H1 (cell line): ENCODE measurements around the gene CX3CL1. TPM values are rescaled to one million over a fixed set of nuclear protein-coding genes. Genes with fewer than 3 reads are reported as not detected.

Experiments used
- CTCF ChIA-PET: fragments of 300-600 bp; sonication (Branson Sonifier 250); formaldehyde crosslinking; loops from one replicate; lab custom pipeline; 2021; ENCODE audit not compliant: partially characterized antibody; lab: Charles Lee
- POLR2A ChIA-PET: fragments of 300-600 bp; sonication (Branson Sonifier 250); formaldehyde crosslinking; loops from one replicate; lab custom pipeline; 2021; ENCODE audit warnings: inconsistent platforms; ENCODE audit not compliant: partially characterized antibody; lab: Charles Lee
- DNase-seq, 2 experiments: peaks; one replicate each; pipeline versions ENCODE4 v3.0.0 to v3.0.0-alpha.2; 2010 to 2022; ENCODE audit warnings: low spot score in 2 of 2, low read depth in 1 of 2, mixed read lengths in 1 of 2
- FAIRE-seq: peaks from 2 replicates; lab custom pipeline; 2011; peaks lifted over from hg19 to GRCh38; lab: Jason Lieb, UNC
- H2AFZ ChIP-seq: 2 replicates; pipeline ENCODE4 v1.8.1; 2012; ENCODE audit warnings: low read length, inconsistent platforms
- H2AK5ac ChIP-seq: 2 replicates; pipeline ENCODE4 v1.6.1; 2013; ENCODE audit warnings: low read depth, low read length
- H2BK120ac ChIP-seq: replicated peaks from 2 replicates; pipeline ENCODE3; 2013; ENCODE audit warnings: low read depth, low read length, inconsistent platforms
- H2BK12ac ChIP-seq: 2 replicates; pipeline ENCODE4 v1.6.1; 2013; ENCODE audit warnings: low read depth, low read length
- H2BK15ac ChIP-seq: 2 replicates; pipeline ENCODE4 v1.6.1; 2013; ENCODE audit warnings: low read length
- H2BK20ac ChIP-seq: 2 replicates; pipeline ENCODE4 v1.6.1; 2013; ENCODE audit warnings: low read length
- H2BK5ac ChIP-seq: 2 replicates; pipeline ENCODE4 v1.6.1; 2013; ENCODE audit warnings: low read depth, low read length
- H3K14ac ChIP-seq: 2 replicates; pipeline ENCODE4 v1.6.1; 2013; ENCODE audit warnings: inconsistent platforms; ENCODE audit not compliant: insufficient read length
- H3K18ac ChIP-seq: 2 replicates; pipeline ENCODE4 v1.6.1; 2013; ENCODE audit warnings: low read length; ENCODE audit errors: extremely low read depth
- H3K23ac ChIP-seq: 2 replicates; pipeline ENCODE4 v1.6.1; 2013; ENCODE audit warnings: inconsistent platforms; ENCODE audit not compliant: insufficient read length
- H3K23me2 ChIP-seq: 2 replicates; pipeline ENCODE4 v1.6.1; 2013; ENCODE audit warnings: low read depth, low read length
- H3K27ac ChIP-seq: 2 replicates; pipeline ENCODE4 v1.6.1; 2011; ENCODE audit warnings: low read depth, low read length, inconsistent platforms
- H3K27me3 ChIP-seq, 4 experiments: replicated peaks in 1 of 4; 1 replicate in 1 of 4; 2 replicates in 3 of 4; pipeline versions ENCODE4 v1.6.1 to v1.8.1; 2011 to 2013; ENCODE audit warnings: low read length in 3 of 4, mild to moderate bottlenecking in 3 of 4, inconsistent platforms in 2 of 4, mixed read lengths in 2 of 4, moderate library complexity in 1 of 4; ENCODE audit not compliant: control insufficient read depth in 3 of 4, insufficient read depth in 3 of 4; ENCODE audit errors: extremely low read depth in 1 of 4
- H3K36me3 ChIP-seq, 4 experiments: 2 replicates each; pipeline versions ENCODE4 v1.6.1 to v1.8.1; 2011 to 2013; ENCODE audit warnings: mild to moderate bottlenecking in 4 of 4, low read length in 3 of 4, moderate library complexity in 2 of 4, control low read depth in 1 of 4, inconsistent platforms in 1 of 4; ENCODE audit not compliant: insufficient read depth in 4 of 4, control insufficient read depth in 2 of 4
- H3K4ac ChIP-seq: replicated peaks from 2 replicates; pipeline ENCODE3; 2013; ENCODE audit warnings: low read length, low read depth, mixed read lengths, inconsistent platforms; ENCODE audit not compliant: insufficient read length
- H3K4me1 ChIP-seq, 4 experiments: replicated peaks in 1 of 4; 1 replicate in 1 of 4; 2 replicates in 3 of 4; pipeline versions ENCODE4 v1.6.1 to v1.8.1; 2011 to 2013; ENCODE audit warnings: low read length in 3 of 4, inconsistent platforms in 2 of 4, mixed read lengths in 1 of 4; ENCODE audit not compliant: insufficient read depth in 4 of 4, control insufficient read depth in 3 of 4
- H3K4me2 ChIP-seq, 2 experiments: 2 replicates each; pipeline versions ENCODE4 v1.6.1 to v1.8.1; 2011 to 2013; ENCODE audit warnings: low read depth in 2 of 2, low read length in 2 of 2, control low read depth in 1 of 2, inconsistent platforms in 1 of 2, mild to moderate bottlenecking in 1 of 2; ENCODE audit not compliant: insufficient read depth in 1 of 2
- H3K4me3 ChIP-seq, 4 experiments: fragments of 200-600, 300-600 bp in 1 of 4; sonication (generic), shearing (Covaris generic), sonication (Bioruptor Twin) in 1 of 4; 2 replicates each; pipeline versions ENCODE4 v1.5.1 to v1.8.1; 2011 to 2016; ENCODE audit warnings: low read length in 4 of 4, low read depth in 3 of 4, control low read depth in 2 of 4, inconsistent platforms in 2 of 4, mild to moderate bottlenecking in 2 of 4, mixed read lengths in 1 of 4, moderate library complexity in 1 of 4; ENCODE audit not compliant: insufficient read depth in 2 of 4; ENCODE audit errors: extremely low read depth in 1 of 4
- H3K56ac ChIP-seq: replicated peaks from 2 replicates; pipeline ENCODE3; 2013; ENCODE audit warnings: low read depth, mild to moderate bottlenecking, mixed read lengths, low read length, inconsistent platforms; ENCODE audit not compliant: insufficient read length
- H3K79me1 ChIP-seq: 2 replicates; pipeline ENCODE4 v1.6.1; 2013; ENCODE audit warnings: low read depth, low read length, control low read depth
- H3K79me2 ChIP-seq, 2 experiments: 2 replicates each; pipeline versions ENCODE4 v1.6.1 to v1.8.1; 2012 to 2013; ENCODE audit warnings: low read length in 2 of 2, mild to moderate bottlenecking in 2 of 2, inconsistent platforms in 1 of 2; ENCODE audit not compliant: insufficient read depth in 2 of 2, control insufficient read depth in 1 of 2
- H3K9ac ChIP-seq, 4 experiments: replicated peaks in 1 of 4; 1 replicate in 1 of 4; 2 replicates in 3 of 4; pipeline versions ENCODE4 v1.6.1 to v1.8.1; 2011 to 2013; ENCODE audit warnings: low read depth in 3 of 4, low read length in 3 of 4, control low read depth in 2 of 4, mild to moderate bottlenecking in 2 of 4, moderate library complexity in 2 of 4, inconsistent platforms in 1 of 4; ENCODE audit errors: extremely low read depth in 1 of 4
- H3K9me3 ChIP-seq, 2 experiments: 2 replicates each; pipeline versions ENCODE4 v1.6.1 to v1.8.1; 2012 to 2013; ENCODE audit warnings: mild to moderate bottlenecking in 2 of 2, moderate library complexity in 2 of 2, control low read depth in 1 of 2, inconsistent platforms in 1 of 2, low read depth in 1 of 2, low read length in 1 of 2, mixed read lengths in 1 of 2; ENCODE audit not compliant: insufficient read depth in 2 of 2
- H4K20me1 ChIP-seq, 2 experiments: replicated peaks in 1 of 2; 2 replicates each; pipeline versions ENCODE3 to v1.8.1; 2011 to 2013; ENCODE audit warnings: inconsistent platforms in 2 of 2, low read length in 2 of 2, mild to moderate bottlenecking in 1 of 2; ENCODE audit not compliant: insufficient read depth in 2 of 2, control insufficient read depth in 1 of 2
- H4K5ac ChIP-seq: 2 replicates; pipeline ENCODE4 v1.6.1; 2013; ENCODE audit warnings: low read length, low read depth, mixed read lengths, inconsistent platforms; ENCODE audit not compliant: insufficient read length
- H4K8ac ChIP-seq: 2 replicates; pipeline ENCODE4 v1.8.0; 2013; ENCODE audit warnings: mild to moderate bottlenecking, moderate library complexity, low read length, inconsistent platforms; ENCODE audit not compliant: insufficient read depth; ENCODE audit errors: extremely low read depth
- H4K91ac ChIP-seq: replicated peaks from 2 replicates; pipeline ENCODE3; 2013; ENCODE audit warnings: low read length, mixed read lengths, inconsistent platforms; ENCODE audit not compliant: insufficient read length
- ASH2L ChIP-seq: fragments of 200-600, 300-600 bp; sonication (generic); IDR thresholded peaks from one replicate; pipeline ENCODE4 v1.7.1; 2017; ENCODE audit warnings: low read length
- BRCA1 ChIP-seq: IDR thresholded peaks from 2 replicates; pipeline ENCODE4 v1.6.1; 2012; ENCODE audit warnings: low read depth, low read length, improper control_type of control experiment
- CEBPB ChIP-seq: IDR thresholded peaks from 2 replicates; pipeline ENCODE4 v1.6.1; 2012; ENCODE audit warnings: low read depth, low read length
- CHD1 ChIP-seq: IDR thresholded peaks from 2 replicates; pipeline ENCODE4 v1.6.1; 2012; ENCODE audit warnings: low read depth, low read length, improper control_type of control experiment
- CTBP2 ChIP-seq: IDR thresholded peaks from 2 replicates; pipeline ENCODE4 v1.7.0; 2011; ENCODE audit warnings: borderline replicate concordance, mild to moderate bottlenecking, moderate library complexity, mixed read lengths, low read length; ENCODE audit not compliant: insufficient read depth, insufficient read length
- NANOG ChIP-seq: IDR thresholded peaks from 2 replicates; pipeline ENCODE4 v1.6.1; 2011; ENCODE audit warnings: low read length, low read depth, mild to moderate bottlenecking, inconsistent platforms; ENCODE audit not compliant: insufficient read depth, poor library complexity, severe bottlenecking
- SP2 ChIP-seq: IDR thresholded peaks from 2 replicates; pipeline ENCODE4 v1.6.1; 2012; ENCODE audit warnings: mild to moderate bottlenecking, low read length, inconsistent platforms
- WGBS, 2 experiments: shearing (Covaris generic) in 1 of 2; methylation state at CpG; one replicate each; pipeline versions ENCODE4 v1.1.6 to v1.1.7; 2013 to 2015; ENCODE audit warnings: low lambda C conversion rate in 2 of 2, mixed read lengths in 2 of 2, inconsistent platforms in 1 of 2, low coverage in 1 of 2, missing lambda C conversion rate in 1 of 2; ENCODE audit not compliant: insufficient replicate concordance in 2 of 2, insufficient coverage in 1 of 2, insufficient read length in 1 of 2; ENCODE audit errors: extremely low coverage in 1 of 2, missing lambda C conversion rate in 1 of 2; 5-methylcytosine and 5-hydroxymethylcytosine counted together
- polyA plus RNA-seq, 7 experiments: library from polyadenylated mRNA; depleted of rRNA in 3 of 7; stranded (reverse) in 5 of 7; unstranded in 2 of 7; fragments of >200 nt in 5 of 7; fragments of 200-250 nt in 2 of 7; gene quantifications; 1 replicate in 5 of 7; 2 replicates in 1 of 7; 4 replicates in 1 of 7; pipeline versions ENCODE4 v1.2.1 to v1.2.3, GENCODE V29; 2011 to 2013; ENCODE audit warnings: missing spikeins in 2 of 7, mixed read lengths in 2 of 7
- total RNA-seq: library from RNA; stranded (reverse); fragmentation: NEBNext Ultra II Directional; extraction: Animal tissue kit (Norgen Biotek cat#: 25700); gene quantifications from 2 replicates; pipeline ENCODE4 v1.2.1, GENCODE V29; 2021
- TF ChIP-seq, protein P1 (sequence below): IDR thresholded peaks from 2 replicates; pipeline ENCODE4 v1.6.1; 2012; ENCODE audit warnings: inconsistent platforms
- TF ChIP-seq, protein P2 (sequence below): IDR thresholded peaks from 2 replicates; pipeline ENCODE4 v1.6.1; 2012; ENCODE audit warnings: low read length, inconsistent platforms

Gene CX3CL1
- total and polyA plus RNA-seq, 2 of the 8 experiments (the other 6 are each of a cell fraction or from before 2014, with no cell fraction given), result 1.4 to 3.0 TPM

DNA sequence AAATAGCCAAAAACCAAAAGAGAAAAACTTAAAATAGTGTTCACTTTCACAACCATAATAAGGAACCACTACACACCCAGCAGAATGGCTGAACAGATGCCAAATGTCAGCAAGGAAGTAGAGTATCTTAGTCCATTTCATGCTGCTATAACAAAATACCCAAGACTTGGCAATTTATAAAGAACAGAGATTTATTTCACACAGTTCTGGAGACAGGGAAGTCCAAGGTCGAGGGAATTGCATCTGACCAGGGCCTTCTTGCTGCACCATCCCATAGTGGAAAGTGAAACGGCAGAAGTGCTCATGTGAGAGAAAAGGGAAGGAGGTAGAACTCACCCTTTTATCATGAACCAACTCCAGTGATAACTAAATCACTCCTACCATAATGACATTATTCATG lies 47.5 kb upstream of the CX3CL1 start:
- no peak overlapping the region for H2AK5ac ChIP-seq
- H3K27ac ChIP-seq, result no peak overlapping the region
- H3K9ac ChIP-seq, result no peak overlapping the region
- WGBS, 2 experiments, result 85% methylated on average over 2 of the region's 2 CpGs; no CpG with 5 or more reads in 1 of the 2 experiments
- no peak overlapping the region for H2BK20ac ChIP-seq
- H3K9me3 ChIP-seq, result peaks cover 0 to 4% of the 10 kb centered on the region in 2 experiments; a peak in 1 of 4 replicates
- DNase-seq (no peak), FAIRE-seq (no peak)
- H3K18ac ChIP-seq, result no peak overlapping the region
- no peak overlapping the region for H3K56ac ChIP-seq
- no peaks in the 10 kb centered on the region for H3K23me2 ChIP-seq
- no peak overlapping the region for H4K8ac ChIP-seq
- H3K4ac ChIP-seq, result no peak overlapping the region
- H3K79me2 ChIP-seq, result no peaks in the 10 kb centered on the region
- H4K20me1 ChIP-seq, result no peaks in the 10 kb centered on the region
- H3K4me3 ChIP-seq, result no peak overlapping the region
- no peaks in the 10 kb centered on the region for H3K36me3 ChIP-seq
- H2AFZ ChIP-seq, result no peak overlapping the region
- POLR2A ChIA-PET, result no interaction called here
- H3K79me1 ChIP-seq, result no peaks in the 10 kb centered on the region
- H4K91ac ChIP-seq, result no peak overlapping the region
- H2BK120ac ChIP-seq, result no peak overlapping the region
- H3K4me1 ChIP-seq, result no peaks in the 10 kb centered on the region
- CTCF ChIA-PET, result no interaction called here
- no peak for TF ChIP-seq SP2
- TF ChIP-seq CEBPB, result no peak
- TF ChIP-seq, protein P1, sequence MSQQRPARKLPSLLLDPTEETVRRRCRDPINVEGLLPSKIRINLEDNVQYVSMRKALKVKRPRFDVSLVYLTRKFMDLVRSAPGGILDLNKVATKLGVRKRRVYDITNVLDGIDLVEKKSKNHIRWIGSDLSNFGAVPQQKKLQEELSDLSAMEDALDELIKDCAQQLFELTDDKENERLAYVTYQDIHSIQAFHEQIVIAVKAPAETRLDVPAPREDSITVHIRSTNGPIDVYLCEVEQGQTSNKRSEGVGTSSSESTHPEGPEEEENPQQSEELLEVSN, result no peak
- TF ChIP-seq CTBP2, result no peak
- TF ChIP-seq BRCA1, result no peak
- no peak for TF ChIP-seq ASH2L
- TF ChIP-seq NANOG, result no peak
- TF ChIP-seq, protein P2, sequence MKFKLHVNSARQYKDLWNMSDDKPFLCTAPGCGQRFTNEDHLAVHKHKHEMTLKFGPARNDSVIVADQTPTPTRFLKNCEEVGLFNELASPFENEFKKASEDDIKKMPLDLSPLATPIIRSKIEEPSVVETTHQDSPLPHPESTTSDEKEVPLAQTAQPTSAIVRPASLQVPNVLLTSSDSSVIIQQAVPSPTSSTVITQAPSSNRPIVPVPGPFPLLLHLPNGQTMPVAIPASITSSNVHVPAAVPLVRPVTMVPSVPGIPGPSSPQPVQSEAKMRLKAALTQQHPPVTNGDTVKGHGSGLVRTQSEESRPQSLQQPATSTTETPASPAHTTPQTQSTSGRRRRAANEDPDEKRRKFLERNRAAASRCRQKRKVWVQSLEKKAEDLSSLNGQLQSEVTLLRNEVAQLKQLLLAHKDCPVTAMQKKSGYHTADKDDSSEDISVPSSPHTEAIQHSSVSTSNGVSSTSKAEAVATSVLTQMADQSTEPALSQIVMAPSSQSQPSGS, result no peak
- no peak for TF ChIP-seq CHD1
- TF ChIP-seq, all 59 proteins: peak for 0
- Histone ChIP-seq H4K5ac (no peak overlapping the region), H2BK5ac (no peak overlapping the region), H2BK12ac (no peak overlapping the region), H3K27me3 (no peaks in the 10 kb centered on the region), H3K4me2 (no peak overlapping the region), H2BK15ac (no peak overlapping the region), H3K14ac (no peak overlapping the region), H3K23ac (no peak overlapping the region)
